IMR-90 (cell line): Measurements from ENCODE around the gene PPP6C. TPM values are rescaled to one million over a fixed set of nuclear protein-coding genes. Genes with fewer than 3 reads are reported as not detected.

Experiments
- ATAC-seq: fragments of 200-7000 bp; cut with Tn5 transposase; 2 replicates; pipeline ENCODE4 v1.9.1; 2020; ENCODE audit warnings: low read depth, mild to moderate bottlenecking, moderate library complexity
- BruUV-seq: library from RNA; stranded (reverse); fragments of 400-500 nt; replicated peaks from 2 replicates; lab custom pipeline; 2021; lab: Mats Ljungman, UMichigan
- CTCF ChIA-PET: fragments of 300-600 bp; formaldehyde crosslinking; extraction: SDS; loops from one replicate; lab custom pipeline; 2021; ENCODE audit warnings: antibody characterized with exemption; lab: Yijun Ruan, JAX
- POLR2A ChIA-PET: fragments of 300-600 bp; sonication (Branson Sonifier 250); formaldehyde crosslinking; loops from one replicate; lab custom pipeline; 2022; ENCODE audit warnings: antibody characterized with exemption; ENCODE audit not compliant: unreplicated experiment; lab: Charles Lee
- DNase-seq: peaks from one replicate; pipeline ENCODE4 v3.0.0; 2013
- H2AFZ ChIP-seq: replicated peaks from 2 replicates; pipeline ENCODE3; 2013; ENCODE audit warnings: low read length, mild to moderate bottlenecking; ENCODE audit not compliant: poor library complexity
- H2AK5ac ChIP-seq: 2 replicates; pipeline ENCODE4 v1.6.1; 2013; ENCODE audit warnings: low read depth, low read length, inconsistent platforms
- H2AK9ac ChIP-seq: replicated peaks from 2 replicates; pipeline ENCODE3; 2013; ENCODE audit warnings: mild to moderate bottlenecking, low read depth, low read length, moderate library complexity; ENCODE audit not compliant: poor library complexity
- H2BK120ac ChIP-seq: 2 replicates; pipeline ENCODE4 v1.6.1; 2013; ENCODE audit warnings: low read depth, low read length, inconsistent platforms
- H2BK15ac ChIP-seq: 3 replicates; pipeline ENCODE4 v1.6.1; 2013; ENCODE audit warnings: low read depth, low read length, inconsistent platforms
- H2BK20ac ChIP-seq: 2 replicates; pipeline ENCODE4 v1.6.1; 2013; ENCODE audit warnings: low read depth, mild to moderate bottlenecking, inconsistent platforms, low read length, moderate library complexity
- H2BK5ac ChIP-seq: 2 replicates; pipeline ENCODE4 v1.6.1; 2013; ENCODE audit warnings: mild to moderate bottlenecking, low read depth, low read length, inconsistent platforms; ENCODE audit not compliant: poor library complexity, severe bottlenecking
- H3K14ac ChIP-seq: replicated peaks from 2 replicates; pipeline ENCODE4 v1.6.1; 2013; ENCODE audit warnings: low read depth, low read length, inconsistent platforms
- H3K18ac ChIP-seq: 2 replicates; pipeline ENCODE4 v1.6.1; 2013; ENCODE audit warnings: low read depth, low read length, control low read depth
- H3K23ac ChIP-seq: 2 replicates; pipeline ENCODE4 v1.6.1; 2013; ENCODE audit warnings: low read depth, low read length, inconsistent platforms
- H3K27ac ChIP-seq: 2 replicates; pipeline ENCODE4 v1.5.1; 2013; ENCODE audit warnings: mild to moderate bottlenecking, control low read depth, low read length; ENCODE audit not compliant: insufficient read depth
- H3K27me3 ChIP-seq: 2 replicates; pipeline ENCODE4 v1.6.1; 2013; ENCODE audit warnings: low read length; ENCODE audit not compliant: control insufficient read depth, insufficient read depth
- H3K36me3 ChIP-seq: 2 replicates; pipeline ENCODE4 v1.6.1; 2013; ENCODE audit warnings: low read length, mixed read lengths; ENCODE audit not compliant: control insufficient read depth, insufficient read depth
- H3K4ac ChIP-seq: 2 replicates; pipeline ENCODE4 v1.6.1; 2013; ENCODE audit warnings: low read depth, low read length, inconsistent platforms
- H3K4me1 ChIP-seq: 2 replicates; pipeline ENCODE4 v1.6.1; 2013; ENCODE audit warnings: low read length, mixed read lengths; ENCODE audit not compliant: control insufficient read depth, insufficient read depth
- H3K4me2 ChIP-seq: 2 replicates; pipeline ENCODE4 v1.6.1; 2013; ENCODE audit warnings: low read depth, mild to moderate bottlenecking, control low read depth, low read length, moderate library complexity
- H3K4me3 ChIP-seq: 2 replicates; pipeline ENCODE4 v1.5.1; 2013; ENCODE audit warnings: low read depth, mild to moderate bottlenecking, control low read depth, low read length, moderate library complexity; ENCODE audit not compliant: insufficient read depth
- H3K56ac ChIP-seq: 2 replicates; pipeline ENCODE4 v1.6.1; 2013; ENCODE audit warnings: low read length, inconsistent platforms; ENCODE audit not compliant: insufficient read depth; ENCODE audit errors: extremely low read depth
- H3K79me1 ChIP-seq, 2 experiments: 2 replicates each; pipeline ENCODE4 v1.6.1; 2013; ENCODE audit warnings: low read length in 2 of 2, inconsistent platforms in 1 of 2, low read depth in 1 of 2
- H3K9ac ChIP-seq: 2 replicates; pipeline ENCODE4 v1.6.1; 2013; ENCODE audit warnings: low read depth, low read length, control low read depth
- H3K9me1 ChIP-seq: 2 replicates; pipeline ENCODE4 v1.6.1; 2013; ENCODE audit warnings: low read length, inconsistent platforms; ENCODE audit not compliant: insufficient read depth
- H3K9me3 ChIP-seq: 2 replicates; pipeline ENCODE4 v1.6.1; 2013; ENCODE audit warnings: low read length; ENCODE audit not compliant: control insufficient read depth, insufficient read depth
- H4K20me1 ChIP-seq: 2 replicates; pipeline ENCODE4 v1.6.1; 2013; ENCODE audit warnings: low read length, inconsistent platforms; ENCODE audit not compliant: insufficient read depth
- H4K5ac ChIP-seq: 2 replicates; pipeline ENCODE4 v1.6.1; 2013; ENCODE audit warnings: mild to moderate bottlenecking, low read depth, low read length, control low read depth
- H4K8ac ChIP-seq, 2 experiments: 2 replicates each; pipeline ENCODE4 v1.6.1; 2013; ENCODE audit warnings: low read depth in 2 of 2, low read length in 2 of 2, control low read depth in 1 of 2, inconsistent platforms in 1 of 2
- H4K91ac ChIP-seq: 2 replicates; pipeline ENCODE4 v1.6.1; 2013; ENCODE audit warnings: low read depth, low read length, inconsistent platforms; ENCODE audit not compliant: insufficient read depth
- BHLHE40 ChIP-seq: fragments of 150-350 bp; IDR thresholded peaks from 2 replicates; pipeline ENCODE4 v1.6.1; 2016; ENCODE audit warnings: mild to moderate bottlenecking, low read depth, low read length
- CEBPB ChIP-seq: IDR thresholded peaks from 2 replicates; pipeline ENCODE4 v1.6.1; 2012; ENCODE audit warnings: low read depth, low read length, improper control_type of control experiment
- CHD1 ChIP-seq: IDR thresholded peaks from 2 replicates; pipeline ENCODE4 v1.6.1; 2012; ENCODE audit warnings: low read depth, low read length, improper control_type of control experiment
- CTCF ChIP-seq: conservative IDR thresholded peaks from 2 replicates; pipeline ENCODE4 v1.5.1; 2012; ENCODE audit warnings: mild to moderate bottlenecking, low read depth, low read length, improper control_type of control experiment
- MAZ ChIP-seq: IDR thresholded peaks from 2 replicates; pipeline ENCODE4 v1.6.1; 2012; ENCODE audit warnings: low read depth, mild to moderate bottlenecking, low read length, improper control_type of control experiment, moderate library complexity, borderline replicate concordance
- MXI1 ChIP-seq: IDR thresholded peaks from 2 replicates; pipeline ENCODE4 v1.6.1; 2012; ENCODE audit warnings: low read depth, mild to moderate bottlenecking, low read length, moderate library complexity, borderline replicate concordance
- NFE2L2 ChIP-seq: fragments of 150-350 bp; IDR thresholded peaks from 2 replicates; pipeline ENCODE4 v1.6.1; 2016; ENCODE audit warnings: low read depth, mild to moderate bottlenecking, low read length
- POLR2A ChIP-seq: IDR thresholded peaks from 2 replicates; pipeline ENCODE4 v1.6.1; 2012; ENCODE audit warnings: mild to moderate bottlenecking, low read depth, low read length
- RAD21 ChIP-seq: IDR thresholded peaks from 2 replicates; pipeline ENCODE4 v1.6.1; 2012; ENCODE audit warnings: low read length, improper control_type of control experiment
- RCOR1 ChIP-seq: IDR thresholded peaks from 2 replicates; pipeline ENCODE4 v1.6.1; 2012; ENCODE audit warnings: mild to moderate bottlenecking, low read length, improper control_type of control experiment; ENCODE audit not compliant: insufficient replicate concordance
- SMC3 ChIP-seq: fragments of 150-350 bp; IDR thresholded peaks from 2 replicates; pipeline ENCODE4 v1.6.1; 2016; ENCODE audit warnings: low read depth, mild to moderate bottlenecking, antibody characterized with exemption, low read length, moderate library complexity
- USF2 ChIP-seq: fragments of 150-350 bp; IDR thresholded peaks from 2 replicates; pipeline ENCODE4 v1.6.1; 2017; ENCODE audit warnings: mild to moderate bottlenecking, antibody characterized with exemption, low read length, low read depth
- WGBS, 2 experiments: methylation state at CpG; one replicate each; pipeline versions ENCODE4 v1.1.5 to v1.1.7; 2013; ENCODE audit warnings: missing lambda C conversion rate in 2 of 2; ENCODE audit not compliant: insufficient read length in 1 of 2; ENCODE audit errors: extremely low coverage in 2 of 2; 5-methylcytosine and 5-hydroxymethylcytosine counted together
- dilution Hi-C: fragments of 300-500 bp; cut with HindIII; formaldehyde crosslinking; loops from one replicate; pipeline ENCODE4 v1.14.3; 2018; ENCODE audit warnings: low sequenced_read_pairs; ENCODE audit not compliant: unreplicated experiment
- in situ Hi-C: fragments of 300-500 bp; cut with MboI; formaldehyde crosslinking; loops from 3 replicates; pipeline ENCODE4 v1.14.3; 2019; ENCODE audit warnings: low sequenced_read_pairs, inconsistent platforms, mixed read lengths
- intact Hi-C: fragments of 100-400 bp; cut with micrococcal nuclease; formaldehyde crosslinking; loops from 2 replicates; pipeline ENCODE4 v1.10.0; 2022
- polyA plus RNA-seq, 3 experiments: library from polyadenylated mRNA; depleted of rRNA; stranded (reverse); fragments of >200 nt; gene quantifications; 2 replicates each; pipeline ENCODE4 v1.2.3, GENCODE V29; 2012; ENCODE audit warnings: low replicate concordance in 1 of 3
- total RNA-seq: library from RNA; depleted of rRNA; stranded (reverse); fragments of >200 nt; gene quantifications from 2 replicates; pipeline ENCODE4 v1.2.3, GENCODE V29; 2012

PPP6C gene
- total and polyA plus RNA-seq, 2 of the 4 experiments (the other 2 are of a cell fraction): 14.5 to 15.4 TPM

- Histone ChIP-seq H3K9ac (peak within 1 kb of the TSS; percentile 59), H3K79me1 (peaks cover 11 to 42% of the 10 kb centered on the region in 2 experiments), H3K27me3 (no peaks in the 10 kb centered on the region), H2AK5ac (peak within 1 kb of the TSS; percentile 77; the same call in 1 of the 2 replicates), H2AK9ac (peak within 1 kb of the TSS; percentile 85), H3K4me1 (peaks cover 5% of the 10 kb centered on the region; the same call in 1 of the 2 replicates), H3K4ac (peak within 1 kb of the TSS; percentile 78), H4K91ac (0 out of 2 replicates have a peak within 1 kb of the TSS, but pooled peaks have one; percentile 17), H3K14ac (peak within 1 kb of the TSS; percentile 86), H2AFZ (peak within 1 kb of the TSS; percentile 81), H4K5ac (peak within 1 kb of the TSS; percentile 28; the same call in 1 of the 2 replicates), H3K18ac (peak within 1 kb of the TSS; percentile 12), H4K8ac (peak within 1 kb of the TSS in 1 of 2 experiments; percentile 76; a peak in 1 of 4 replicates), H2BK15ac (peak within 1 kb of the TSS; percentile 20; the same call in 1 of the 3 replicates), H2BK5ac (peak within 1 kb of the TSS; percentile 28), H3K27ac (peak within 1 kb of the TSS; percentile 5; the same call in 1 of the 2 replicates), H3K4me3 (peak within 1 kb of the TSS; percentile 60), H3K4me2 (peak within 1 kb of the TSS; percentile 86), H3K56ac (peak within 1 kb of the TSS; percentile 51; the same call in 1 of the 2 replicates), H4K20me1 (peaks cover 3% of the 10 kb centered on the region; the same call in 1 of the 2 replicates), H3K36me3 (no peaks in the 10 kb centered on the region; the same call in 1 of the 2 replicates), H3K9me1 (no peaks in the 10 kb centered on the region), H2BK20ac (peak within 1 kb of the TSS; percentile 36; the same call in 1 of the 2 replicates), H3K9me3 (no peaks in the 10 kb centered on the region), H3K23ac (peak within 1 kb of the TSS; percentile 94; the same call in 1 of the 2 replicates), H2BK120ac (peak within 1 kb of the TSS; percentile 52)
- WGBS, 2 experiments: 3% methylated on average over 19 of the region's 46 CpGs; no CpG with 5 or more reads in 1 of the 2 experiments
- in situ Hi-C loops (loop anchor here (5.0 to 10.0 kb wide), 3 partner anchors 201 to 369 kb away; partner anchors contain the start of genes ARPC5L, GOLGA1, NR6A1 and OLFML2A), intact Hi-C loops (loop anchor here (1.0 to 2.0 kb wide), 4 partner anchors 202 to 369 kb away; partner anchors contain the start of gene GOLGA1), dilution Hi-C loops (no loop called here)
- ChIA-PET CTCF (interaction anchor here (0.5 to 1.2 kb wide), 8 partner anchors 12 to 215 kb away, joined by 3 to 5 read pairs (median 3); no protein-coding TSS in a partner anchor), POLR2A (no interaction called here)
- ATAC-seq: peak; percentile 97
- peak; percentile 99 for DNase-seq
- TF ChIP-seq RCOR1 (peak; percentile 83), MXI1 (peak; percentile 31; the same call in 1 of the 2 replicates), MAZ (peak; percentile 69; the same call in 1 of the 2 replicates), CHD1 (no peak), POLR2A (peak; percentile 57; the same call in 1 of the 2 replicates), BHLHE40 (0 out of 2 replicates have a peak, but pooled peaks have one; percentile 24), RAD21 (peak; percentile 87), USF2 (0 out of 2 replicates have a peak, but pooled peaks have one; percentile 21), CTCF (peak; percentile 96), CEBPB (no peak), NFE2L2 (no peak), SMC3 (peak; percentile 75)
- no TSS peak for BruUV-seq
These were observed 46.1 kb downstream of the PPP6C start, which contains the start of gene SCAI for GRCh38 chr9:125143377-125144090. SCAI (minus strand) TSS chr9:125143528; CDS start chr9:125143437, 91 bp downstream.
